Breast epithelium (tissue), 3 donors: ENCODE measurements around the gene CCDC171.

ENCODE experiments used
- CTCF ChIP-seq, 3 donors: fragments of 450-650 bp; IDR thresholded peaks; one replicate each; pipeline ENCODE4 v1.5.1; 2016 to 2017; ENCODE audit warnings: antibody characterized with exemption in 3 of 3, mild to moderate bottlenecking in 3 of 3, moderate library complexity in 3 of 3
- POLR2A ChIP-seq: fragments of 450-650 bp; IDR thresholded peaks from one replicate; pipeline ENCODE4 v1.6.1; 2016; ENCODE audit warnings: antibody characterized with exemption, mild to moderate bottlenecking, moderate library complexity
- POLR2AphosphoS5 ChIP-seq, 3 donors: sonication (generic); formaldehyde crosslinking; IDR thresholded peaks; one replicate each; pipeline ENCODE4 v1.6.1; 2017; ENCODE audit warnings: antibody characterized with exemption in 3 of 3

- TF ChIP-seq POLR2AphosphoS5 (IDR thresholded peaks at IDR 0.05) (no peak), CTCF (IDR thresholded peaks at IDR 0.05) (no peak), POLR2A (no peak)
These were observed 40.6 kb upstream of the CCDC171 start for GRCh38 chr9:15512204-15512603.
